T-helper 17 cell (primary cell): ENCODE measurements around the gene NR3C1. TPM values are rescaled to one million over a fixed set of nuclear protein-coding genes. Genes with fewer than 3 reads are reported as not detected.

Experiments used
- ATAC-seq: fragments of 150-1000 bp; cut with Tn5 transposase; 2 replicates; pipeline ENCODE4 v1.10.0; 2021; ENCODE audit warnings: mild to moderate bottlenecking, moderate library complexity
- DNase-seq, 3 donors: peaks; one replicate each; pipeline versions ENCODE4 v3.0.0 to v3.0.0-alpha.2; 2020 to 2021
- H3K9me3 ChIP-seq: one replicate; pipeline ENCODE4 v1.7.0; 2013; ENCODE audit warnings: low read length, mild to moderate bottlenecking; ENCODE audit not compliant: control insufficient read depth, poor library complexity, severe bottlenecking
- H3K27ac Mint-ChIP-seq: one replicate; pipeline ENCODE4 v1.8.0; 2022; ENCODE audit warnings: mild to moderate bottlenecking, moderate library complexity, mixed read lengths
- H3K27me3 Mint-ChIP-seq: one replicate; pipeline ENCODE4 v1.8.0; 2022; ENCODE audit warnings: mixed read lengths
- H3K36me3 Mint-ChIP-seq: one replicate; pipeline ENCODE4 v1.8.0; 2022; ENCODE audit warnings: low read depth, mixed read lengths
- H3K4me1 Mint-ChIP-seq: one replicate; pipeline ENCODE4 v1.8.0; 2022; ENCODE audit warnings: mild to moderate bottlenecking, mixed read lengths
- H3K4me3 Mint-ChIP-seq: one replicate; pipeline ENCODE4 v1.8.0; 2022; ENCODE audit warnings: mild to moderate bottlenecking, moderate library complexity, mixed read lengths
- total RNA-seq, 4 donors: library from RNA in 2 of 4; stranded (reverse) in 2 of 4; gene quantifications; one replicate each; pipeline ENCODE4 v1.2.3 and lab custom pipeline; 2022 to 2026

Gene NR3C1
- total RNA-seq, 2 donors from 2014 or later: 118 to 133 TPM

GRCh38 chr5:143434261-143435209 is 31.0 kb upstream of the NR3C1 start:
- peak; percentile 86 for ATAC-seq
- Mint-ChIP-seq H3K27me3 (no peaks in the 10 kb centered on the region), H3K4me3 (peak overlapping the region; percentile 97), H3K27ac (peak overlapping the region; percentile 98), H3K36me3 (peaks cover 2% of the 10 kb centered on the region), H3K4me1 (peaks cover 40% of the 10 kb centered on the region)
- DNase-seq: peak in 2 of 3 donors; percentile 34 to 44
- H3K9me3 ChIP-seq: no peaks in the 10 kb centered on the region

GRCh38 chr5:143433670-143434069 is 30.2 kb upstream of the NR3C1 start:
- no peaks in the 10 kb centered on the region for H3K9me3 ChIP-seq
- Mint-ChIP-seq H3K4me3 (peak overlapping the region; percentile 97), H3K4me1 (peaks cover 40% of the 10 kb centered on the region), H3K27ac (peak overlapping the region; percentile 98), H3K36me3 (peaks cover 2% of the 10 kb centered on the region), H3K27me3 (no peaks in the 10 kb centered on the region)
- no peak for DNase-seq
- ATAC-seq: no peak

DNA sequence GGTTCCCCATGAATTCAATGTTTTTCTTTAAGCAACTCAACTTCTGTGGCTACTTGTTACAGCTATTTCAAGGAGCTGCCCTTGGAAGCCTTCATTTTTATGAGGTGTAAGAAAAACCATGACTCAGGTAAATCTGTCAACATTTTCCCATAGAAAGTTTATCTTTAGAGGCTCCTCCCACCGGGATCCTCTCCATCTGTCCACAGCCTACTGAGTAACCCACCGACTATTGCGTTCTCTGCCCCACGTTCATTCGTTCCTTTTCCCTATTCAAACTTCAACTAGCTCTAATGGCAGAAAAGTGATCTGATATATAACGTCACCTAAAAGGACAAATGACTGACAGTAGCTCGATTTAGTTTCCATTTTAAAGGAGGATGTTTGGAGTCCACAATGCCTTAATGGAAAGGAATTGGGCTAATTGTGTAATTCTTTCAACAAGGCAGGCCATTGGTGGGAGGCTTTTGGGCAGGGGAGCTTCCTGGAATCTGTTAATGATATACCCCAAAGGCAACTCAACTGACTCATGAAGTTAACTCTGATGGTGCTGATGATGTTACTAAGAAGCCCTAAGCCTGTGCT is 29.3 kb upstream of the NR3C1 start:
- peaks cover 2% of the 10 kb centered on the region for H3K36me3 Mint-ChIP-seq
- ATAC-seq (no peak), DNase-seq (no peak)
- no peaks in the 10 kb centered on the region for H3K9me3 ChIP-seq
- H3K4me3 Mint-ChIP-seq: peak overlapping the region; percentile 19
- H3K27ac Mint-ChIP-seq: peak overlapping the region; percentile 30
- H3K27me3 Mint-ChIP-seq: no peaks in the 10 kb centered on the region
- H3K4me1 Mint-ChIP-seq: peaks cover 40% of the 10 kb centered on the region

GRCh38 chr5:143431789-143432188 is 28.3 kb upstream of the NR3C1 start:
- ATAC-seq: no peak
- H3K4me3 Mint-ChIP-seq: peak overlapping the region; percentile 12

DNA sequence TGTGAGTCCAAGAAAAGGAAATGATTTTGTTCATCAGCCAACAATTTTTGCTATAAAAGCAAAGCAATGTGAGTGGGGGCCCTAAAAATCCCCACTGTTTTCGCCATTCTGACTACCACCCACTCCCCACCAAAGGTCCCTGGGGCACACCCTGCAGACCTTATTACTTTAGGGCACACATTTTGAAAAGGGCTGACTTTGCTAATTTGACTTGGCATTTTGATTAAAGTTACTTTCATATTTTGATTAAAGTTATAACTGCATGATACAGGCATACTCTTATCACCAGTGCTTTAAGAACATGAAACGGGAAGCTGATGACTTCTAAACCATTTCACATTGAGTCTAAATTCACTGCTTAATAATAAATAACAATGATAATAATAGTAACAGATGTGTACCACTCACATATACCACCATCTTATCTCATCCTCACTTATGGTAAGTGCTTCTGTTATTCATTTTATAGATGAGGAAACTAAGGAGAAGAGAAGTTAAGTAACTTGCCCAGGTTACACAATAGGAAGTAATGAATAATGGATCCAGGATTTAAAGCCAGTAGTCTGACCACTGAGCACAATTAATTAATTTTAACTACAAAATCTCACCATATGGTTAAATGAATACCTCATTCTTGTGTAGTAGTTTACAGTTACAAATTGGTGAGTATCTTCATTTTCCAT is 25.4 kb upstream of the NR3C1 start:
- H3K4me1 Mint-ChIP-seq: peaks cover 17% of the 10 kb centered on the region
- peaks cover under 1% of the 10 kb centered on the region for H3K36me3 Mint-ChIP-seq
- no peaks in the 10 kb centered on the region for H3K27me3 Mint-ChIP-seq
- H3K9me3 ChIP-seq: no peaks in the 10 kb centered on the region
- DNase-seq: no peak
- no peak for ATAC-seq
- no peak overlapping the region for H3K27ac Mint-ChIP-seq
- H3K4me3 Mint-ChIP-seq: no peak overlapping the region

More at GRCh38 chr5:143431789-143432188, 28.3 kb upstream of the NR3C1 start:
- H3K9me3 ChIP-seq: no peaks in the 10 kb centered on the region
- Mint-ChIP-seq H3K36me3 (peaks cover 2% of the 10 kb centered on the region), H3K4me1 (peaks cover 33% of the 10 kb centered on the region), H3K27ac (no peak overlapping the region), H3K27me3 (no peaks in the 10 kb centered on the region)
- DNase-seq: no peak

DNA sequence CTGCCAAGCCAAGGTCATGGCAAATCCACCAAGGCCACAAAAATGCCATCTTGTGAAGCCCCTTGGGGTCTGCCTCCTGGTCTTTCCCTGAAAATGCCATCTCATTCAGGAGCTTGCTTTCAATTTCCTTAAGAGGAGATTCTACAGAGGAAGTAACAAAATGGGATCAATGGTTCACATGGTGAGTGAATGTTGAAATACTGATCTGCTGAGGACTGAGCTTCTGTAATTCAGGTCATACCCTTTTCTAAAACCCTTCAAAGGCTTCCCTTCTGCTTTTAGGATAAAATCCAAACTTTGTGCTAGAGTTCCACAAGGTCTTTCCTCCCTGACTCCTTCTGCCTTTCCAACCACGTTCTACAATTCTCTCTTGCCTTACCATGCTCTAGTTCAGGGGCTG is 24.7 kb upstream of the NR3C1 start:
- ATAC-seq: no peak
- H3K36me3 Mint-ChIP-seq: no peaks in the 10 kb centered on the region

GRCh38 chr5:143427122-143427735 is 23.7 kb upstream of the NR3C1 start:
- Mint-ChIP-seq H3K36me3 (peaks cover 3% of the 10 kb centered on the region), H3K27ac (no peak overlapping the region)

More for the DNA sequence above, 24.7 kb upstream of the NR3C1 start:
- DNase-seq: no peak
- H3K4me1 Mint-ChIP-seq: peaks cover 12% of the 10 kb centered on the region
- no peaks in the 10 kb centered on the region for H3K27me3 Mint-ChIP-seq
- no peak overlapping the region for H3K27ac Mint-ChIP-seq
- no peaks in the 10 kb centered on the region for H3K9me3 ChIP-seq
- no peak overlapping the region for H3K4me3 Mint-ChIP-seq

DNA sequence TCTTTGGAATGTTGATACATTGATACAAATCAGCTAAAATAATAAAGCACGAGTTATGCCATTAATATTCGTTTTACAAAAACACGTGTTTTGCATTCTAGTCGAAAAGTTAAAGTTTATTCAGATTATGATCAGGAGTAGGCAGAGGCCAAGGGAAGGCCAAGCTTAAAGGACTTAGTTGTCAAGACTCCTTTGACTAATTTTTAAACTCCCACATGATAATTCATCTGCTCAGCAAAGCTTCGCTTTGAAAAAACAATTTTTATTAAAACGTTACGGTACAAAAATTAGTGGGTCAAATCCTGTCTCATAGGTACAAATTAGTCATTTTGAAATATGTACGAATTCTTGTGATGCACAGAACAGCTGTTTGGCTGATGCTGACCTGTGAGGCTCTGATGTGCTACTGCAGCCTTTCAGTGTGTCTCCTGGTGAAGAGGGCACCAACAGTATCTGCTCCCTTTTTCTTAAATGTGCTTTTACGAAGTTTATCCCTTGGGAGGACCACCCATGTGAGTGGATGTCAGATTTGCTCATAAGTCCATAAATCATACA is 23.0 kb upstream of the NR3C1 start:
- DNase-seq: no peak
- no peak overlapping the region for H3K27ac Mint-ChIP-seq
- ATAC-seq: no peak
- H3K9me3 ChIP-seq: no peaks in the 10 kb centered on the region
- peak overlapping the region; percentile 58 for H3K4me3 Mint-ChIP-seq
- H3K27me3 Mint-ChIP-seq: no peaks in the 10 kb centered on the region
- H3K36me3 Mint-ChIP-seq: peaks cover 3% of the 10 kb centered on the region
- peaks cover 4% of the 10 kb centered on the region for H3K4me1 Mint-ChIP-seq

More at GRCh38 chr5:143427122-143427735, 23.7 kb upstream of the NR3C1 start:
- peak; percentile 41 for ATAC-seq
- Mint-ChIP-seq H3K4me1 (peaks cover 9% of the 10 kb centered on the region), H3K27me3 (no peaks in the 10 kb centered on the region), H3K4me3 (peak overlapping the region; percentile 58)
- no peak for DNase-seq
- no peaks in the 10 kb centered on the region for H3K9me3 ChIP-seq

DNA sequence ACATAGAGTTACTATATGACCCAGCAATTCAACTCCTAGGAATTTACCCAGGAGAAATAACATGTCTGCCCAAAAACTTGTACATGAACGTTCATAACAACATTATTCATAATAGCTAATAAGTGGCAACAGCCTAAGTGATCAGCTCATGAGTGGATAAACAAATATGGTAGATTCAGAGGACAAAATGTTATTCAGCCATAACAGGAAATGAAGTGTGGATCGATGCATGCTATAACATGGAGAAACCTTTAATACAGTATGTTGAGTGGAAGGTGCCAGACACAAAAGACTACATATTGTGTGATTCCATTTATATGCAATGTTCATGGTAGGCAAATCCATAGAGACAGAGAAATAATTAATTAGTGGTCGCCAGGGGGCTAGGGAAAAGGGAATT is 22.3 kb upstream of the NR3C1 start:
- ATAC-seq: no peak
- no peaks in the 10 kb centered on the region for H3K27me3 Mint-ChIP-seq
- no peak overlapping the region for H3K27ac Mint-ChIP-seq
- peaks cover under 1% of the 10 kb centered on the region for H3K4me1 Mint-ChIP-seq
- no peaks in the 10 kb centered on the region for H3K9me3 ChIP-seq
- H3K4me3 Mint-ChIP-seq: no peak overlapping the region
- peaks cover 3% of the 10 kb centered on the region for H3K36me3 Mint-ChIP-seq
- no peak for DNase-seq

DNA sequence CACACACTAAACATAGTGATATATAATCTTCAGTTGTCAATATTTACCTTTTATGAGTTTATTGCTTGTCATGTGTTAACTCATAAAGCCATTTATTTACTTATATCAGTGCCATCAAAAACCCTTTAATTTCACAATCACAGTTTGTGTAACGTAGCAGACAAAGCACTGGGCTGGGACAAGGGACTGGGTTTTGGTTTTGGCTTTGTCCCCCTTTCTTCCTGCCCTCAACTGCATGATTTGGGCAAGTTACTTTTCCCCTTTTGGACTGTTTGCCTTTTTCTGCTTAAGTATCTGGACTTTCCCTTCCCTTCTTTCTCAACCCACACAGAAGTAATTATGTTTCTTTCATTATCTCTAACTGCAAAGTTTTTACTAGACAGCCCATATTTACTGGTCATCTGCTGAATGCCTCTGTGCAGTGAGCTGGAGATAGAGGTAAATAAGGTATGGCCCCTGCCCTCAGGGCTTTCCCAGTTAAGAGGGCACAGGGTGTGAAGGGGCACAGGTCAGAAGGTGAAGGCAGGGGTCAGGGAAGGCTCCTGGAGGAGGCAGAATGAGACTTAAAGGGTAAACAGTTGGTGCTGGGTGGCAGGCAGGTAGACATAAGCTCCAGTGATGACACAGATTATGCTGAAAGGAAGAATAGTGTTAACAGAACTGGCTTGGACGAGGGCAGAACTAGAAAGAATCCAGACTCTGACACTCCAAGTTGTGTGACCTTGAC is 14.8 kb upstream of the NR3C1 start:
- ATAC-seq (peak; percentile 30), DNase-seq (no peak)
- H3K27me3 Mint-ChIP-seq: no peaks in the 10 kb centered on the region
- H3K4me1 Mint-ChIP-seq: peaks cover 17% of the 10 kb centered on the region
- no peaks in the 10 kb centered on the region for H3K9me3 ChIP-seq
- H3K4me3 Mint-ChIP-seq: peak overlapping the region; percentile 66
- peaks cover 3% of the 10 kb centered on the region for H3K36me3 Mint-ChIP-seq
- peak overlapping the region; percentile 70 for H3K27ac Mint-ChIP-seq

DNA sequence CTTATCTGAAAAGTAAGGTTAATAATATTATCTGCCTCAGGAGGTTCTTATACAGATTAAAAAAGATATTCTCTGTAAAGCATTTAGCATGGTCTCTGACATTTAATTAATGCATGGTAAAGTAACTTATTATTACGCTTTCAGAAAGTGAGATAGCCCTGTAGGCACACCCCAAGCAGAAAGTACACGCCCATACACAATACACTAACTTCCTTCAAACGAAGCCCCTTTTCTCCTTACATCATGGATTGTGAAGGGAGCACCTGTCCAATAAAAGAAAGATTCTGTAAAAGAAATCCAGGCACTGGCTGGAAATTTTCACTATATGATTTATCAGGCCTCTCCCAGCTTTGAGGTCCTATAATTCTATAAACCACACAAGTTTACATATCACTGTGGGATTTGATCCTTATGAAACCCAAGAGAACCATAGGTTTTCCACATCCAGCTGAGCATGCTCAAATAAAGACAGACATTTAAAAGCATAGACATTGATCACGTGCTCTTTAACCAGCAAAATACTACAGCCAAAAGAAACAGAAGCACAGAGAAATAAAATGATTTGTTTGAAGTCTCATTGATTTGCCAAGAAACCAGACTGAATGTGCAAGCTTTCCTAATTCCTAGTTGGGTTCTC is 14.1 kb upstream of the NR3C1 start:
- Mint-ChIP-seq H3K27me3 (no peaks in the 10 kb centered on the region), H3K36me3 (no peaks in the 10 kb centered on the region), H3K4me3 (peak overlapping the region; percentile 66), H3K27ac (peak overlapping the region; percentile 70), H3K4me1 (peaks cover 19% of the 10 kb centered on the region)
- ATAC-seq (no peak), DNase-seq (no peak)
- no peaks in the 10 kb centered on the region for H3K9me3 ChIP-seq

GRCh38 chr5:143416411-143416810 is 12.9 kb upstream of the NR3C1 start:
- H3K27ac Mint-ChIP-seq: no peak overlapping the region
- peaks cover 23% of the 10 kb centered on the region for H3K4me1 Mint-ChIP-seq
- no peak overlapping the region for H3K4me3 Mint-ChIP-seq
- no peaks in the 10 kb centered on the region for H3K27me3 Mint-ChIP-seq
- peaks cover 2% of the 10 kb centered on the region for H3K36me3 Mint-ChIP-seq
- no peaks in the 10 kb centered on the region for H3K9me3 ChIP-seq
- ATAC-seq: no peak
- no peak for DNase-seq
